ENCODE results near the gene GNMT.
A peak's percentile ranks its signal among the peaks of the same experiment; 100 is the strongest.
"Not testable (repeated sequence)": the region's sequence is repeated elsewhere in the genome, so short reads cannot be mapped to it uniquely, and the experiment has no call there.

The GNMT gene

GRCh38 chr6:42939810-42940167 is 20.8 kb upstream of the GNMT start:
- no peak overlapping the region for H3K4me3 ChIP-seq (ENCODE audit: low read depth, low read length)
- no peak for DNase-seq (ENCODE audit: low read depth)

DNA sequence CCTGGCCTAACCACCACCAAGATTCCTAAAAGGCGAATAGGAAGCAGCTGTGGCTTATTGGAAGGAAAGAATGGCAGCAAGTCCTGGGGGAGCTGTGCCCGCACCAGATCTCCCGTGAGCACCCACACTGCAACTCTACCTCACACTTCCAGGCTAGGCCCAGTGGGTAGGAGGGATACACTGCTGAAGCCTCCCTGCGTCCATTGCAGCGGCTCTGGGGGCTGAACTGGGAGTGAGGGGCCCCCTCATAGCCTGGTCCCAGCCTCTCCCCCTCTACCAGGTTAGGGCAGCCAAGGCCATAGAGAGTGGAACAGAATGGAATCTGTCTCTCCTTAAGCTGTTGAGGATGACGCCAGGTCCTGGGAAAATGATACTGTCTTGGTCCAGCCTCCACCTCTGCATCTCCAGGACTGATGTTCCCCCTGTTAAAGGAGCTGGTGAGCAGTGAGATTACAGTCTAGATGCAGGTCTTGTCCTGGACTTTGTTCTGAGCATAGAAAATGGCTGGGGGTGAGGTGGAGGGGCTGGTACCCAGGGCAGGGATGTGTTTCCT is 20.0 kb upstream of the GNMT start:
- no peak overlapping the region for H3K4me3 ChIP-seq (ENCODE audit: low read depth, low read length)
- DNase-seq (ENCODE audit: low read depth), result no peak

DNA sequence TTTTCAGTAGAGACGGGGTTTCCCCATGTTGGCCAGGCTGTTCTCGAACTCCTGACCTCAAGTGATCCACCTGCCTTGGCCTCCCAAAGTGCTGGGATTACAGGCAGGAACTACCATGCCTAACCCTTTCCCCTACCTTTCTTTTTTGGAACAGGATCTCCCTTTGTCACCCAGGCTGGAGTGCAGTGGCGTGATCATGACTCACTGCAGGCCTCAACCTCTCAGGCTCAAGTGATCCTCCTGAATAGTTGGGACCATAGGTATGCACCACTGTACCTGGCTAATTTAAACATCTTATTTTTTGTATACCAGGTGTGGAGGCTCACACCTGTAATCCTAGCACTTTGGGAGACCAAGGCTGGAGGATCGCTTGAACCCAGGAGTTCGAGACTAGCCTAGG is 19.2 kb upstream of the GNMT start:
- not testable (repeated sequence) for DNase-seq (ENCODE audit: low read depth); H3K4me3 ChIP-seq (ENCODE audit: low read depth, low read length)

- no peak overlapping the region for H3K4me3 ChIP-seq (ENCODE audit: low read depth, low read length)
- no peak for DNase-seq (ENCODE audit: low read depth)
Measured at GRCh38 chr6:42942444-42942843, 18.1 kb upstream of the GNMT start.

DNA sequence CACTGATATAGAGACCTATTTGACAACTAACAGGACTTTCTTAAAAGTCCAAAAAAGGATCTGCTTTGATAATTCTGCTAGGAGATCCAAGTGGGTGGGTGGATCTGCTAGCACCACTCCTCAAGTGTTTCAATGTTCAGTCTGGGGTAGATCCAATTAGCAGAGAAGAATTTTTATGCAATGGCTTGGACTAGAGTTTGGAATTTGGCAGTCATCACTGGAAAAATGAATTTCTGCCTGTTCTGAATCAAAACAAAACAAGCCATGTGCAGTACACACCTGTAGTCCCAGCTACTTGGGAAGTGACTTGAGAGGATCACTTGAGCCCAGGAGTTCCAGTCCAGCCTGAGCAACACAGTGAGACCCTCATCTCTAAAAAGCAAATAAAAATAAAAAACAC is 12.6 kb upstream of the GNMT start:
- DNase-seq (ENCODE audit: low read depth), result no peak
- H3K4me3 ChIP-seq (ENCODE audit: low read depth, low read length), result no peak overlapping the region

- no peak for DNase-seq (ENCODE audit: low read depth)
Measured at GRCh38 chr6:42952389-42952788, 8.2 kb upstream of the GNMT start.

GRCh38 chr6:42954405-42954804 is 6.1 kb upstream of the GNMT start:
- not testable (repeated sequence) for DNase-seq (ENCODE audit: low read depth); H3K4me3 ChIP-seq (ENCODE audit: low read depth, low read length)

More at GRCh38 chr6:42952389-42952788, 8.2 kb upstream of the GNMT start:
- H3K4me3 ChIP-seq (ENCODE audit: low read depth, low read length), result no peak overlapping the region

GRCh38 chr6:42958125-42958524 is 2.4 kb upstream of the GNMT start:
- no peak for DNase-seq (ENCODE audit: low read depth)

GRCh38 chr6:42959917-42960242 is 674 bp upstream of the GNMT start:
- peak overlapping the region; percentile 44 for H3K4me3 ChIP-seq (ENCODE audit: low read depth, low read length)
- DNase-seq (ENCODE audit: low read depth), result no peak

More at GRCh38 chr6:42958125-42958524, 2.4 kb upstream of the GNMT start:
- H3K4me3 ChIP-seq (ENCODE audit: low read depth, low read length), result no peak overlapping the region

- peak overlapping the region; percentile 44 for H3K4me3 ChIP-seq (ENCODE audit: low read depth, low read length)
- no peak for DNase-seq (ENCODE audit: low read depth)
Measured at GRCh38 chr6:42961020-42961470, 491 bp downstream of the GNMT start.

- no peak overlapping the region for H3K4me3 ChIP-seq (ENCODE audit: low read depth, low read length)
- no peak for DNase-seq (ENCODE audit: low read depth)
Measured at GRCh38 chr6:42962096-42962495, 1.5 kb downstream of the GNMT start.

- no peak for DNase-seq (ENCODE audit: low read depth)
- no peak overlapping the region for H3K4me3 ChIP-seq (ENCODE audit: low read depth, low read length)
Measured at GRCh38 chr6:42962502-42963178, 2.1 kb downstream of the GNMT start.

GRCh38 chr6:42963179-42963854 is 2.8 kb downstream of the GNMT start:
- H3K4me3 ChIP-seq (ENCODE audit: low read depth, low read length), result no peak overlapping the region
- no peak for DNase-seq (ENCODE audit: low read depth)

DNA sequence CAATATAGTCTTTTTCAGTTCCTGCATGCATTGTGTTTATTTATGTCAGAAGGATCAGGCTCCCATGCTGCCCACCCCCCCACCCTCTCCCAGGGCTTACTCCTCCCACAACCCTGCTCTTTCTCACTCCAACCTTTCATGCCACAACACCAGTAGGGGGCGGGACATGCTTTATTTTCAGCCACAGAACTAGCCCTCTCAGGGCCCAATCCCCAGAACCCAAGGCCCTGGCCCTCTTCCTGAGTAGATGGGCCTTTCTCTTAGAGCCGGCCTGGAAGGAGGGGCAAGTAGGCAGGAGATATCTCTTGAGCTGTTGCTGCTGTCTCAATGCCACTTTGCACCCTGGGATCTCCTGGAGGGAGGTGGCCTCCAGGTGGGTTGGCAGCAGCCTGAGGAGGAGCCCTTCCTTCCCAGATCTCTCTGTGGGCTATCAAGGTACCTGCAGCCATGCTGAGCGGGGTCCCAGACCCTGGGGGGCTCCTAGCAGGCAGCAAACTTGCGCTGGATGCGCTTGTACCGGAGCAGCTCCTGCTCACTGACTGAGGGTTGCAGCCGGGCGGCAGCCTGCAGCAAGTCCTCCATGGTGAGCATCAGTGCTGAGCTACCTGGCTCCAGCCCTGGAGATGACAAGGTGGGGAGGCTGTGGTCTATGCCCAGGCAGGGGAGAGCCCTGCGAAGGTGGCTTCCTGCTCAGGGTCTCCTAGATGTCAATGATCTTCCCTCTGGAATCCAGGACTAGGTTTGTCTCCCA is 3.5 kb downstream of the GNMT start:
- no peak overlapping the region for H3K4me3 ChIP-seq (ENCODE audit: low read depth, low read length)
- no peak for DNase-seq (ENCODE audit: low read depth)

DNA sequence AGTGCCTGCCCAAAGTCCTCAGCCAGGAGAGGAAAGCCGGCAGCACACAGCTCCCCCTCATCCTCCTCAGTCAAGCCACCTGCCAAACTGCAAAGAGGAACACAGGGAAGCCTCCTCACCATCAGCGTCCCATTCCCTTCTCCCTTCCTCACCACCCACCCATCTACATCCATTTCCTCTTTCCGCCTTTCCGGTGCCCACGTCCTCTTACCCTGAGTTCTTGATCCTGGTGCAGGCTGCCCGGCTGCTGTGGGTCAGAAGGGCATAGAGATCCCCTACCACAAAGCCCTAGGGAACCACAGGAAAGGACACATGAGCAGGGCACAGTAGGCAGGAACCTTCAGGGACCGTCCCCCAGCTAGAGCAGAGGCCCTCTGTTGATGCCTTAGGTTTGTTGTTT is 6.0 kb downstream of the GNMT start:
- no peak overlapping the region for H3K4me3 ChIP-seq (ENCODE audit: low read depth, low read length)
- no peak for DNase-seq (ENCODE audit: low read depth)

- no peak for DNase-seq (ENCODE audit: low read depth)
- H3K4me3 ChIP-seq (ENCODE audit: low read depth, low read length), result no peak overlapping the region
Measured at GRCh38 chr6:42967228-42967627, 6.7 kb downstream of the GNMT start.

GRCh38 chr6:42968126-42968701 is 7.7 kb downstream of the GNMT start:
- no peak for DNase-seq (ENCODE audit: low read depth)
- H3K4me3 ChIP-seq (ENCODE audit: low read depth, low read length), result no peak overlapping the region

- no peak overlapping the region for H3K4me3 ChIP-seq (ENCODE audit: low read depth, low read length)
- no peak for DNase-seq (ENCODE audit: low read depth)
Measured at GRCh38 chr6:42968783-42969182, 8.2 kb downstream of the GNMT start.

DNA sequence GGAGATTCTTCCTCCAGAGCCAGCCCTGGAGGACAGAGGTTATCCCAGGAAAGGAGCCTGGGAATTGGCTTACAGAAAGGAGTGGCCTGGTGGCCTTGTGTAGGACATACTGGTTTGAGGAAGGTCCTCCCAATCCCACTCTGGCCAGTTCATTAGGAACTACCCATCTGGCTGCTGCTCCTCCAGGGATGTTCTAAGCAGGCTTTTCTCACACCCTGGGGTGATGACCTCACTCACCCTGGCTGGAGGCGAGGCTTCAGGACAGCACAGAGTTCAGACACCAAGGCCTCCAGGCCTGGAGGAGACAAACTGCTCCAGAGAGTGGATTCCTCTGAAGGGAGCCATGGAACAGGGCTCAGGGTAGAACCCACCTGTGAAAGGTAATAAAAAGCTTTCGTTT is 8.9 kb downstream of the GNMT start:
- no peak for DNase-seq (ENCODE audit: low read depth)
- H3K4me3 ChIP-seq (ENCODE audit: low read depth, low read length), result no peak overlapping the region

- H3K4me3 ChIP-seq (ENCODE audit: low read depth, low read length), result no peak overlapping the region
- no peak for DNase-seq (ENCODE audit: low read depth)
Measured at GRCh38 chr6:42969934-42970333, 9.4 kb downstream of the GNMT start.
